Caki2 (cell line): Measurements from ENCODE around the gene DEFB131A. TPM values are rescaled to one million over a fixed set of nuclear protein-coding genes. Genes with fewer than 3 reads are reported as not detected.
"Not testable (repeated sequence)": the region's sequence is repeated elsewhere in the genome, so short reads cannot be mapped to it uniquely, and the experiment has no call there.

Source experiments
- DNase-seq: peaks from one replicate; pipeline ENCODE4 v3.0.0-alpha.2; 2015; ENCODE audit warnings: low read depth
- in situ Hi-C: cut with HindIII; loops from 2 replicates; pipeline ENCODE4 v1.10.0; 2016; ENCODE audit warnings: low sequenced_read_pairs, low pct_unique_long_range_greater_than_20kb, mixed read lengths
- total RNA-seq: library from RNA; depleted of rRNA; stranded (reverse); fragments of >200 nt; shearing (Covaris generic); gene quantifications from 2 replicates; pipeline ENCODE4 v1.2.3, GENCODE V29; 2014; ENCODE audit warnings: low replicate concordance; rRNA removed

The DEFB131A gene
- total RNA-seq, 1 experiment from 2014 or later, result not detected

GRCh38 chr4:9490496-9490895 lies 46.3 kb downstream of the DEFB131A start:
- in situ Hi-C loops, DNase-seq: not testable (repeated sequence)

DNA sequence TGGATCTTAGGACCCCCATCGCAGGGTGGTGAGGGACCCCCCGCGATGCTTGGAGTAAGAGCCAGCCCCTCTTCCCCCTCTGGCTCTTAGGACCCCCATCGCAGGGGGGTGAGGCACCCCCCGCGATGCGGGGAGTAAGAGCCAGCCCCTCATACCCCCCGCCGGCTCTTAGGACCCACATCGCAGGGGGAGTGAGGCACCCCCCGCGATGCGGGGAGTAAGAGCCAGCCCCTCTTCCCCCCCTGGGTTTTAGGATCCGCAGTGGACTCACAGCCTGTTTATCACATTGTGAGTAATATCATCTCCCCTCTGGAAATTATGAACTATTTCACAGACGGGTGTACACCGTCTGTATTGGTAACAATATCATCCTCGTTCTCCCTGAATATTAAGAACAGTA lies 46.8 kb downstream of the DEFB131A start:
- in situ Hi-C loops, DNase-seq: not testable (repeated sequence)

GRCh38 chr4:9493589-9493988 lies 49.4 kb downstream of the DEFB131A start:
- in situ Hi-C loops, DNase-seq: not testable (repeated sequence)

DNA sequence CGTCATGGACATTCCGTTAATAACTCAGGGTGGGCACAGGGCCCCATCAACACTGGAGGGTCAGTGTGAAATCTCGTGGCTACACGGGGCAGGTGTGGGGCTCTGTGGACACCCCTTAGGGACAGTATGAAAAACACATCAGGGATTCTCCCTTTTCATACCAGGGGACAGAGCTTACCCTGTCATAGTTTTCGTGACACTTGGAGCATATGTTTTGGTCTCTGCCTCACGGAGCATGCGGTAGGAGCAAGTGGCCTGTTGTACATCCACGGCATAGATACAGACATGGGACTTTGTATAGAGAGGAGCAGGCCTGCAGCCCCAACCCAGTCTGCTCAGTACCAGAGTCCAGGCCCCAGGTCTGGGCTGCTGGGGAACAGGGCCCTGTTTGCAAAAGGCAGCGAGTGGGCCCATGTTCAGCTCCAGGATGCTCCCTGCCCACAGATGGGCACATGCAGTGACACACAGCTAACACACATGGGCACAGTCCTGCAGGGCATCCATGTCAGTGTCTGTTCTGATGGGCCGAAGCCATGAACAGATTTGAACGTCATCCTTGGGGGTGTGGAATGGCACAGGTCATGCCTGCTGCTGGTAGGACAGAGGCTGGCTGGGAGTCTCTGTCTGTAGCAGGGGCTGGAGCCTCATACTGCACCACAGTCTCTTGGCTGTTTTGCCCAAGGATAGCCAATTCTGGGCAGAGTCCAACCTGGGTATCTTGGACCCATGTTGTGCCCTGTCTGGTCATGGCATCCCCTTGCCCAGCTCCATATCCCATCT lies 50.2 kb downstream of the DEFB131A start:
- in situ Hi-C loops, DNase-seq: not testable (repeated sequence)

DNA sequence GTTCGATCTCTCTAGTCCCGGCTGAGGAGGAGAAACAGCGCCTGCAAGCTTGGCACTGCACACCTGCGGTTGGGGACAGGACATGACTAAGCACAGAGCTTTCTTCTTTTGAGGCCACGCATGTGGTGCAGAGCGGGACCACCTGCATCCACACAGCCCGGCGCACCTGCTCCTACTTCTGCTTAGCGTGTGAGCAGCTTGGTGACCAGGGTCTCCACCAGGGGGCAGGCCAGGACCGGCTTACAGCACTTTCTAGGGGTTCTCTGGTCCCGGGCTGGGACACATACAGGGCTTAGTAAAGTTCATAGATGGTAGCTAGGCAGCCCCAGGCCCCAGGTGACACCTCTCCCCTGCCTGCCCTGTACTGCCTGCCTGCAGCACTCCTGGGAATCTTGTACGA lies 51.2 kb downstream of the DEFB131A start:
- in situ Hi-C loops, result not testable (repeated sequence)
- DNase-seq, result peak; percentile 5

GRCh38 chr4:9497575-9498467 lies 53.6 kb downstream of the DEFB131A start:
- DNase-seq, in situ Hi-C loops: not testable (repeated sequence)

GRCh38 chr4:9498468-9499040 lies 54.3 kb downstream of the DEFB131A start:
- DNase-seq, in situ Hi-C loops: not testable (repeated sequence)

DNA sequence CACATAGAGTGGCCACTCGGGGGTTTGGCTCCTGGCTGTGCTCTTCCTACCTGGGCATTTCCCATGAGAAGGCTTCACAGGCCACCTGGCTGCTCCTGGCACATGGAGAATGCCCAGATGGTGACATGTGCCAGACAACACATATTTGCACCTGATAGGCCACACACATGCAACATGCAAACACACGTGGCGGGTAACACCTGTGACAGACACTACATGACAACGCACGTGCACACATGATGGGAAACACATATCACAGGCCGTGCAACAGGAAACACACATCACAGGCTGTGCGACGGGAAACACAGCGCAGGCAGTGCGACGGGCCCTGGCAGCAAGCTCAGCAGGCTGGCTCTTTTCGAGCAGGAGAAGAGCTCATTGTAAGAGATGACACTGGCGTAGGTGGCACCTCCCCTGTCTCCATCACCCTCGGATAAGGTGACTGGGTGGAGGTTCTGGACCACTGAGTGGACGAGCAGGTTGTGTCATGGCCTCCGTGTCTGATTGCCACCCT lies 55.8 kb downstream of the DEFB131A start:
- in situ Hi-C loops, DNase-seq: not testable (repeated sequence)

Other genes starting within 250 kb of the DEFB131A start
- gene USP17L10, start 233.8 kb upstream of the DEFB131A start, total RNA-seq, result not detected in 2 replicates
- gene USP17L11, start 229.0 kb upstream of the DEFB131A start, total RNA-seq, result not detected in 2 replicates
- not detected in 2 replicates for gene USP17L12, start 224.3 kb upstream of the DEFB131A start, total RNA-seq
- not detected in 2 replicates for gene USP17L13, start 219.5 kb upstream of the DEFB131A start, total RNA-seq
- not detected in 2 replicates for gene USP17L15, start 210.0 kb upstream of the DEFB131A start, total RNA-seq
- not detected in 2 replicates for gene USP17L17, start 200.5 kb upstream of the DEFB131A start, total RNA-seq
- not detected in 2 replicates for gene USP17L18, start 195.8 kb upstream of the DEFB131A start, total RNA-seq
- gene USP17L19, start 191.0 kb upstream of the DEFB131A start, total RNA-seq, result not detected in 2 replicates
- not detected in 2 replicates for gene USP17L20, start 186.3 kb upstream of the DEFB131A start, total RNA-seq
- not detected in 2 replicates for gene USP17L21, start 181.5 kb upstream of the DEFB131A start, total RNA-seq
- gene USP17L22, start 176.8 kb upstream of the DEFB131A start, total RNA-seq, result not detected in 2 replicates
- not detected in 2 replicates for gene USP17L24, start 119.2 kb upstream of the DEFB131A start, total RNA-seq
- gene USP17L25, start 114.5 kb upstream of the DEFB131A start, total RNA-seq, result not detected in 2 replicates
- not detected in 2 replicates for gene USP17L26, start 109.8 kb upstream of the DEFB131A start, total RNA-seq
- gene USP17L5, start 105.0 kb upstream of the DEFB131A start, total RNA-seq, result not detected in 2 replicates
- not detected in 2 replicates for gene USP17L27, start 100.3 kb upstream of the DEFB131A start, total RNA-seq
- not detected in 2 replicates for gene USP17L28, start 95.5 kb upstream of the DEFB131A start, total RNA-seq
- gene USP17L29, start 90.8 kb upstream of the DEFB131A start, total RNA-seq, result not detected in 2 replicates
- gene USP17L30, start 81.3 kb upstream of the DEFB131A start, total RNA-seq, result not detected in 2 replicates